Gastroesophageal sphincter (tissue), 3 donors: ENCODE data around the gene BANK1.

ENCODE experiments used
- EP300 ChIP-seq: sonication (generic); formaldehyde crosslinking; IDR thresholded peaks from one replicate; pipeline ENCODE4 v1.6.1; 2017; ENCODE audit warnings: antibody characterized with exemption, mild to moderate bottlenecking
- TF ChIP-seq, protein P1 (sequence below), 4 experiments: fragments of 200-600 bp in 2 of 4; fragments of 450-650 bp in 2 of 4; sonication (generic) in 1 of 4; IDR thresholded peaks; one replicate each; pipeline ENCODE4 v1.5.1; 2017 to 2019; ENCODE audit warnings: antibody characterized with exemption in 4 of 4, mild to moderate bottlenecking in 2 of 4, moderate library complexity in 2 of 4

DNA sequence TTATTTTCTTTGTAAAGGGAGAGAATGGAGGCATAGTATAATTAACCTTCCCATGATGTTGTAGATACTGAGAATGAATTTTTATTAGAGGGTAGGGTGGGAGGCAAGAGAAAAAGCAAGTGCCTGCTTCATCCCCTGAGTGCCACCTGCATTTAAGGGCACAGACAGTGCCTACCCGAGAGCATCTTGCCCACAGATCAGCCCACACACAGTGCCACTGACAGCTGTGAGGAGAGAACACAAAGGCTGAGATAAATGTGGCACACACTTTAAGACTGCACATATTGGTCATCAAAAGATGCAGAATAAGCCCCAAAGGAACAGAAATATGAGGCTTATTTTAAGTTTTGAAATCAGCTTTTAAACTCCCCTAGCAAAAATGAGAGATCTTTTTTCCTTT is 304.0 kb downstream of the BANK1 start:
- no peak for TF ChIP-seq EP300
- TF ChIP-seq, protein P1, sequence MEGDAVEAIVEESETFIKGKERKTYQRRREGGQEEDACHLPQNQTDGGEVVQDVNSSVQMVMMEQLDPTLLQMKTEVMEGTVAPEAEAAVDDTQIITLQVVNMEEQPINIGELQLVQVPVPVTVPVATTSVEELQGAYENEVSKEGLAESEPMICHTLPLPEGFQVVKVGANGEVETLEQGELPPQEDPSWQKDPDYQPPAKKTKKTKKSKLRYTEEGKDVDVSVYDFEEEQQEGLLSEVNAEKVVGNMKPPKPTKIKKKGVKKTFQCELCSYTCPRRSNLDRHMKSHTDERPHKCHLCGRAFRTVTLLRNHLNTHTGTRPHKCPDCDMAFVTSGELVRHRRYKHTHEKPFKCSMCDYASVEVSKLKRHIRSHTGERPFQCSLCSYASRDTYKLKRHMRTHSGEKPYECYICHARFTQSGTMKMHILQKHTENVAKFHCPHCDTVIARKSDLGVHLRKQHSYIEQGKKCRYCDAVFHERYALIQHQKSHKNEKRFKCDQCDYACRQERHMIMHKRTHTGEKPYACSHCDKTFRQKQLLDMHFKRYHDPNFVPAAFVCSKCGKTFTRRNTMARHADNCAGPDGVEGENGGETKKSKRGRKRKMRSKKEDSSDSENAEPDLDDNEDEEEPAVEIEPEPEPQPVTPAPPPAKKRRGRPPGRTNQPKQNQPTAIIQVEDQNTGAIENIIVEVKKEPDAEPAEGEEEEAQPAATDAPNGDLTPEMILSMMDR (IDR thresholded peaks at IDR 0.05), result no peak
